IPS-18a (cell line): ENCODE results near the gene KRT17.
A peak's percentile ranks its signal among the peaks of the same experiment; 100 is the strongest.
"Not testable (repeated sequence)": the region's sequence is repeated elsewhere in the genome, so short reads cannot be mapped to it uniquely, and the experiment has no call there.

Experiments used
- H3K27ac ChIP-seq: one replicate; pipeline ENCODE4 v1.5.1; 2013; ENCODE audit warnings: low read length
- H3K27me3 ChIP-seq: one replicate; pipeline ENCODE4 v1.6.1; 2013; ENCODE audit warnings: mild to moderate bottlenecking, low read length; ENCODE audit not compliant: control insufficient read depth, insufficient read depth
- H3K36me3 ChIP-seq: one replicate; pipeline ENCODE4 v1.6.1; 2013; ENCODE audit warnings: low read depth, low read length; ENCODE audit not compliant: control insufficient read depth
- H3K4me1 ChIP-seq: one replicate; pipeline ENCODE4 v1.6.1; 2013; ENCODE audit warnings: low read depth, low read length; ENCODE audit not compliant: control insufficient read depth
- H3K4me3 ChIP-seq: one replicate; pipeline ENCODE4 v1.5.1; 2013; ENCODE audit warnings: low read length
- H3K9ac ChIP-seq: one replicate; pipeline ENCODE4 v1.6.1; 2013; ENCODE audit warnings: mild to moderate bottlenecking, low read length, moderate library complexity
- H3K9me3 ChIP-seq: one replicate; pipeline ENCODE4 v1.6.1; 2013; ENCODE audit warnings: low read depth, low read length; ENCODE audit not compliant: control insufficient read depth

KRT17 gene

DNA sequence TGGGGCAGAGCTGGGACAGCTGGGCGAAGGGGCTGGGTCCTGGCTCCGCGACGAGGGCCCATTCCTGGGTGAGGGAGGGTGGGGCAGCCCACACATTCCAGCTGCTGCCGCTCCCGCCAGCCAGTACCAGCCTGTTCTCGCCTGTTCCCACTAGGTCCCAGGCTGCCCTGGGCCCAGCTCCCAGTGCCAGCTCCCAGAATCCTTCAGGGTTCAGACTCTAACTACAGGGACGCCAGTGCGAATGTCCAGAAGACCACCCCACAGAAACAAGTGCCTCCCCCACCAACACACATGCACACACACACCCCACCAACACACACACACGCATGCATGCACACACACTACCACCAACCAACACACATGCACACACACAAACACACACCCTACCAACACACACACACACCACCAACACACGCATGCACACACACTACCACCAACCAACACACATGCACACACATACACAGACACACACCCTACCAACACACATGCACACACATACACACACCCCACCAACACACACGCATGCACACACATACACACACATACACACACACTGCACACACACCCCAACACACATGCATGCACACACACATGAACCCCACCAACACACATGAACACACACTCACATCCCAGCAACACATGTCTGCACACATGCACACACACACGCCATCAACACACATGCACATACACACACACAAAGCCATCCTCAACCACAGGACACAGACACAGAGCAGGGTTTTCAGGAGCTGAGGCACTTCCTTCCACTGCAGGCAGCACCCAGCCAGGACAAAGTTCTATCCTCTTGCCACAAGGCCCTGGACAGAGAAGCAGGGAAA is 27.5 kb upstream of the KRT17 start:
- Histone ChIP-seq H3K4me3 (no peak overlapping the region), H3K9ac (no peak overlapping the region), H3K27me3 (no peaks in the 10 kb centered on the region), H3K27ac (no peak overlapping the region), H3K9me3 (no peaks in the 10 kb centered on the region), H3K36me3 (no peaks in the 10 kb centered on the region), H3K4me1 (no peaks in the 10 kb centered on the region)

- Histone ChIP-seq H3K9me3 (no peaks in the 10 kb centered on the region), H3K36me3 (no peaks in the 10 kb centered on the region), H3K4me3 (no peak overlapping the region), H3K27ac (no peak overlapping the region), H3K9ac (no peak overlapping the region), H3K4me1 (no peaks in the 10 kb centered on the region), H3K27me3 (no peaks in the 10 kb centered on the region)
These were observed 26.6 kb upstream of the KRT17 start for GRCh38 chr17:41650794-41651624.

- H3K27me3 ChIP-seq: no peaks in the 10 kb centered on the region
- H3K9ac ChIP-seq: no peak overlapping the region
- no peaks in the 10 kb centered on the region for H3K9me3 ChIP-seq
- no peak overlapping the region for H3K27ac ChIP-seq
- H3K4me3 ChIP-seq: no peak overlapping the region
- H3K36me3 ChIP-seq: no peaks in the 10 kb centered on the region
- no peaks in the 10 kb centered on the region for H3K4me1 ChIP-seq
These were observed 25.6 kb upstream of the KRT17 start for GRCh38 chr17:41649923-41650519.

GRCh38 chr17:41648411-41649195 is 24.2 kb upstream of the KRT17 start:
- Histone ChIP-seq H3K9me3 (no peaks in the 10 kb centered on the region), H3K27ac (no peak overlapping the region), H3K36me3 (no peaks in the 10 kb centered on the region), H3K27me3 (no peaks in the 10 kb centered on the region), H3K4me1 (no peaks in the 10 kb centered on the region), H3K9ac (no peak overlapping the region), H3K4me3 (peak overlapping the region; percentile 44)

DNA sequence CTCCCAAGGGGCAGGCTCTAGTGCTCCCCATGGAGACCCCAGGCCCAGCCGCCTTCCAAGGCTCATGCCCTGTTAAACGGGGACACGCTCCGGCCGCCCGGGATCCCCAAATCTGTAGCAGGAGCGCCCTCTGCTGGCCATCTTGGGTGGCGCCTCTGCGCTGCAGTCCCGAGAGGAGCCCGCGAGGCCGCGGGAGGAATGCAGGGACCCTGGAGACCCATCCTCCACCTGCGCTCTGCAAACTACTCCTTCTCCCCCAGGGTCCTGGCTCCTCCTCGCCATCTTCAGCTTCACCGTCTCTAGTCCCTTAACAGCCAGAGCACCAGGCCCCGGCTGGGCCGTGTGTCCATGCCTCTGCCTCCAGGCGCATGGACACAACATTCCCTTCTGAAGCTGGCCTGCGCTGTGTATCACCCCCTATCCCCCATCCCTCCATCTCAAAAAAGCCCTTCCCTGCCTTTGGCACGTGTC is 23.6 kb upstream of the KRT17 start:
- Histone ChIP-seq H3K27me3 (no peaks in the 10 kb centered on the region), H3K9me3 (no peaks in the 10 kb centered on the region), H3K27ac (no peak overlapping the region), H3K4me3 (peak overlapping the region; percentile 44), H3K36me3 (no peaks in the 10 kb centered on the region), H3K9ac (no peak overlapping the region), H3K4me1 (no peaks in the 10 kb centered on the region)

DNA sequence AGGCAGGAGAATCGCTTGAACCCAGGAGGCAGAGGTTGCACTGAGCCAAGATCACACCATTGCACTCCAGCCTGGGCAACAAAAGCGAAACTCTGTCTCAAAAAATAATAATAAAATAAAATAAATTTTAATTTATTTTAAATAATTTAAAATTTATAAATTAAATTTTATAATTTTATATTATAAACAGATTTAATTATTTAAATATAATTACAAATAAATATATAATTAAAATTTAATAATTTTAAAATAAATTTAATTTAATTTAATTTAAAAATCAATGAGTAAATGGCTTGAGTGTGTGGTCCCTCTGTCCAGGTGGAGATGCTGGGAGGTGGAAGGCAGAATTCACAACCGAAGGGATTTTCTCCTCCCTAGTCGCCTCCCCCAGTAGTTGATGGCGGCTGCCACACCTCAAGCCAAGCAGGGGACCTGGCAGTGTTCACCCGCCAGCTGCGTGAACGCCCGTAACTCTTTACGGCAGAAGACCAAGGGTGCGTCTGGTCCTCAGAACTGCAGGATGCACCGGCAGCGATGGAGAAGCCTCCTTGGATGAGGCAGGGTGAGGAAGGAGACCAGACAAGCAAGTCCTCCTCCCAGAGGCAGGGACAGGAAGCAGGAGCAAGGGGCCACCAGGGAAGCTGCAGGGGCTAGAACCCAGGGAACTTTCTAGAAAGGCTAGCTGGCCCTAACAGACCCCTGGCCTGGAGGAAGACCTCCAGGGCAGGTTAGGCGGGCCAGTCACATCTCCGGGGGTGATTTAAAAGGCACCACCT is 22.9 kb upstream of the KRT17 start:
- no peaks in the 10 kb centered on the region for H3K9me3 ChIP-seq
- no peak overlapping the region for H3K4me3 ChIP-seq
- H3K27me3 ChIP-seq: no peaks in the 10 kb centered on the region
- no peak overlapping the region for H3K9ac ChIP-seq
- no peaks in the 10 kb centered on the region for H3K36me3 ChIP-seq
- no peak overlapping the region for H3K27ac ChIP-seq
- no peaks in the 10 kb centered on the region for H3K4me1 ChIP-seq

GRCh38 chr17:41642252-41643156 is 18.1 kb upstream of the KRT17 start:
- no peaks in the 10 kb centered on the region for H3K36me3 ChIP-seq
- no peak overlapping the region for H3K9ac ChIP-seq
- H3K27ac ChIP-seq: no peak overlapping the region
- no peaks in the 10 kb centered on the region for H3K27me3 ChIP-seq
- H3K9me3 ChIP-seq: no peaks in the 10 kb centered on the region
- H3K4me3 ChIP-seq: no peak overlapping the region
- H3K4me1 ChIP-seq: no peaks in the 10 kb centered on the region

- H3K36me3 ChIP-seq, H3K4me1 ChIP-seq, H3K4me3 ChIP-seq, H3K9me3 ChIP-seq, H3K27ac ChIP-seq, H3K9ac ChIP-seq, H3K27me3 ChIP-seq: not testable (repeated sequence)
These were observed 16.2 kb upstream of the KRT17 start for GRCh38 chr17:41640596-41640995.

DNA sequence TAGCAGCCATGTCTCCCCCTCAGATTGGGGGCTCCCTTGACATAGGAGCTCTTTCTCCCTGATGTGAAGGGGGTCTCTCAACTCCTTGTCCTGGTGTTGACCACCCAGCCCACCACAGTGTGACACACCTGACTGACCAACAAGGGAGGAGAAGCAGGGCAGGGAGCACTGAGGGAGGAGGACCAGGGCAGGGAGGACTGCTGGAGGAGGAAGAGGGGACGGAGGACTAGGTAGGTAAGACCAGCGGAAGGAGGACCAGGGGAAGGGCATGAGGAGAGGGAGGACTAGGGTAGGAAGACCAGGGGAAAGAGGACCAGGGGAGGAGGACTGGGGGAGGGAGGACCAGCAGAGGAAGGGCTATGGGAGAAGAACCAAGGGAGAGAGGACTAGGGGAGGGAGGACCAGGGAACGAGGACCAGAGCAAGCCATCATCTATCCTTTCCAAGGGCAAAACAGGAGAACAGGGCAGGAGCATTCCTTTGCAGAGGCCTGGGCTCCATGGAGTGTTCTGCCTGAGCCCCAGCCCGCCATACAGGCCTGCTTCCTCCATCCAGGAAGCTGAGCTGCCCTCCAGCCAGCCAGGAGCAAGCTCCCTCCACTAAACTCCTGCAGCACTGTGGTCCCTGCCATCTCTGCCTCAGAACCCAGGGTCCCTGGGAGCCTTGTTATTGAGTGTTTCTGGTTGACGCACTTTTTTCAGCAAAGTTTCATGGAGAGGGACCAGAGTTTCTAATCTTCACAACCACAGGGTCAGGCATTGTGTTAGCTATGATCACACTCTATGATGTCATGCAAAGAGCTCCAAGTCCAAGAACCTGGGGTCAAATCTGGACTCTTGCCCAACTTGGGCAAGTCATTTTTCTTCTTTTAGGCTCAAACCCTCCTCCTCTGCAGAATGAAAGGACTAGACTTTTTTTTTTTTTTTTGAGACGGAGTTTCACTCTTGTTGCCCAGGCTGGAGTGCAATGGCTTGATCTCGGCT is 15.4 kb upstream of the KRT17 start:
- Histone ChIP-seq H3K9me3 (no peaks in the 10 kb centered on the region), H3K9ac (no peak overlapping the region), H3K27ac (no peak overlapping the region), H3K4me1 (no peaks in the 10 kb centered on the region), H3K4me3 (no peak overlapping the region), H3K27me3 (no peaks in the 10 kb centered on the region), H3K36me3 (no peaks in the 10 kb centered on the region)
